ENCODE measurements around the gene TBC1D9B. TPM values are rescaled to one million over a fixed set of nuclear protein-coding genes. Genes with fewer than 3 reads are reported as not detected.
"Not testable (repeated sequence)": the region's sequence is repeated elsewhere in the genome, so short reads cannot be mapped to it uniquely, and the experiment has no call there.

Gene TBC1D9B
- polyA plus RNA-seq, 3 donors = 109 to 117 (median 111) TPM

DNA sequence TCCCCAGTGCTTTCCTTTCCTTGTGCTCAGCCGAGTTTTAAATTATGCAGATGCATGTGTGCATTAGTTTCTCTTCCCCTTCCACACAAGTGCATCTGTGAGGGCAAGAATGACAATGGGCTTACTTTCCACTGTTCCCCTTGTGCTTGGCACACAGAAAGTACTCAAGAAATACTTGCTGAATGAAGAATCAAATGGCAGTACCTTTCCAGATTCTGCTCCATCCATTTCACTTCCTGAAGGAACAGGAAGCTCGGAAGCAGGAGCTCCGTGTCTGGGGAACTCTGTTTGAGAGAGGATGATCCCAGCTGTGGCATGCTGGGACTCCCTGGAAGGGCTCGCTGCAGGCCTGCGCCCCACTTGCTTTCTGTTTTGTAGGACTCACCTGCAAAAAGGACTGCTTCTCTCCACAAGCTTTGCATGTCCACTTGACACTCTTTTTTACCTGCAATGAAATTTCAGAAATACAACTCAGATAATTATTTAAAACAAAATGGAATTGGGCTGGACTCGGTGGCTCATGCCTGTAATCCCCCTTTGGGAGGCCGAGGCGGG lies 54.6 kb downstream of the TBC1D9B start:
- DNase-seq = no peak

DNA sequence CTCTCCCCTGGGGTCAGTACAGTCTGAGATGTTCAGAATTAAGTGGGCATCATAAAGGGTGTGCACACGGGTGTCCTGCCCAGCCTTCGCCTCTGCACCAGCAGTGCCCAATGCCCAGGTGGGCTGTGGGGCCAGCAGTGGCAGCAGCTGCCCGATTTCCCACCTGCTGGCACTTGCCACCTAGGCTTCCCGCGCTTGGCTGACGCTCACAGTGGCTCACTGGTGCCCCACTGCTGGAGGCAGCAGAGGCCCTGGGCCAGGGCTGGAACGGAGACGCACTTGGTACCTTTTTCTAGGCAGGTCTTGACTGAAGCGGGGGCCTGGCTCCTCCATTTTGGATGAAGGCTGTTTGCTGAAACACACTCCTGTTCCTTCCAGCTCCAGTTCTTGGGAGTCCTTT lies 66.1 kb downstream of the TBC1D9B start:
- DNase-seq = no peak

DNA sequence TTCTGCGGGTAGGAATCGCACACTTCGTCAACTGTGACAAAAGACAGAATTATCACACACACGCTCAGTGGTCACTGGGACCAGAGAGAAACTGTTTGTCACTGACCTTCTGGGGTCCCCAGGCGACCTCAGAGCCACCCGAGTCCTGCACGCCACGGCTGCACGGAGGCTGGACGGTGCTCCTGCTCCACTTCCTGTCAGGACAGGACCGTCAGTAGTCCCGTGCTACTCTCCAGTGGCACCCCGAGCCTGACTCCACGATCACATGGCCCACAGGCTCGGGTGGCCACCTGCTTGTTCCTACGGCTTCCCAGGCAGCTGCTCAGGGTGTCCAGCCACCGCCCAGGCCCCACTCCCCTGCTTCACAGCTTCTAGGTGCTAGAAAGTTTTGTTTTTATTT lies 66.9 kb downstream of the TBC1D9B start:
- no peak for DNase-seq

GRCh38 chr5:179840321-179840720 lies 67.4 kb downstream of the TBC1D9B start:
- no peak for DNase-seq

DNA sequence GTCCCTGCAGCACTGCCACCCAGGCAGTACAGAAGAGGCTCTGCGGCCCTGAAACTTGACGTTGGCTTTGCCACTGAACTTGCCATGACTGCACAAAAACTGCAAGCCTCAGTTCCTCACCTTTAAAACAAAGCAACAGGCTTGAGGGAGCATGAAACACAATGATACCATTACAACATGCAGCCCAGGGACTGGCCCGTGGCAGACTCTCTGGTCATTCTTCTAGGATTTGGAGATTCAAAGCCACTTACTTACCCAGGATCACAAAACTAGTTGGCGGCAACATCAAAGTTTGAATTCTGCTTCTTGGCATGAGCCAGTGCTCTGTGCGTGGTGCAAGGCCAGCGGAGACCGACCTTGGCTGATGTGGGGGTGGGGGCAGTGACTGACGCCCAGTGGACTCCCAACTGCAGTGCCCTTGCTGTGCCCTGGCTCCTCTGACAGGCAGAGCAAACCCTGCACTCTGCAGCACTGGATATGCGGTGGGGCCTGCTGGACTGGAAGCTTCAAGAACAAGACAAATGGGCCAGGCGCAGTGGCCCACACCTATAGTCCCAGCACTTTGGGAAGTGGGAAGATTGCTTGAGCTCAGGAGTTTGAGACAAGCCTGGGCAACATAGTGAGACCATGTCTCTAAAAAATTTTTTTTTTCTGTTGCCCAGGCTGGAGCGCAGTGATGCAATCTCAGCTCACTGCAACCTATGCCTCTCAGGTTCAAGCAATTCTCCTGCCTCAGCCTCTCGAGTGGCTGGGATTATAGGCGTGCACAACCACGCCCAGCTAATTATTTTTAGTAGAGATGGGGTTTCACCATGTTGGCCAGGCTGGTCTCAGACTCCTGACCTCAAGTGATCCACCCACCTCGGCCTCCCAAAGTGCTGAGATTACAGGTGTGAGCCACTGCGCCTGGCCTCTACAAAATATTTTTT lies 68.1 kb downstream of the TBC1D9B start:
- DNase-seq = no peak

DNA sequence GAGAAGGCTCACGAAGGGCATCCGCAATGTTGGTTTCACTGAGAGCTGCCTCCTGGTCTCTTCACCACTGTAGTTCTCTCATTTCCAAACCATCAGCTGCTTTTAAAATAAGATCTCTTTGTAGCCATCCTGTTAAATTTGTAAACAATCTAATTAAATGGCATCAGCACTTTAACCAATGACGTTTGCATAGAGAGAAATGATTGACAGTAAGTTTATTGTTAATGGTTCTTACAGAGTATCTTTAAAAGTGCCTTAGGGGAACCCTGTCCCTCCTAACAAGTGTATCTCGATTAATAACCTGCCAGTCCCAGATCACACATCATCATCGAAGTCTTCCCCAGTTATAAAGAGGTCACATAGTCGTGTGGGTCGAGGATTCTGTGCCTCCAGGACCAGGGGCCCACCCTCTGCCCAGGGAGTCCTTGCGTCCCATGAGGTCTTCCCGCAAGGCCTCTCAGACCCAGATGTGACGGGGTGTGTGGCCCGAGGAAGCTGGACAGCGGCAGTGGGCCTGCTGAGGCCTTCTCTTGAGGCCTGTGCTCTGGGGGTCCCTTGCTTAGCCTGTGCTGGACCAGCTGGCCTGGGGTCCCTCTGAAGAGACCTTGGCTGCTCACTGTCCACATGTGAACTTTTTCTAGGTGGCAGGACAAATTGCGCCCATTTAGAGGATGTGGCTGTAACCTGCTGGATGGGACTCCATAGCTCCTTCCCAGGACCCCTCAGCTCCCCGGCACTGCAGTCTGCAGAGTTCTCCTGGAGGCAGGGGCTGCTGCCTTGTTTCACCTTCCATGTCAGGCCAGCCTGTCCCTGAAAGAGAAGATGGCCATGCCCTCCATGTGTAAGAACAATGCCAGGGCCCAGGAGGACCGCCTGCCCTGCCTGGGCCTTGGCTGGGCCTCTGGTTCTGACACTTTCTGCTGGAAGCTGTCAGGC lies 70.4 kb downstream of the TBC1D9B start:
- DNase-seq = no peak

GRCh38 chr5:179836225-179837019 lies 71.3 kb downstream of the TBC1D9B start:
- no peak for DNase-seq

GRCh38 chr5:179834871-179835270 lies 72.8 kb downstream of the TBC1D9B start:
- DNase-seq = not testable (repeated sequence)

- no peak for DNase-seq
Observed at GRCh38 chr5:179834120-179834519, 73.6 kb downstream of the TBC1D9B start.

- no peak for DNase-seq
Observed at GRCh38 chr5:179833709-179834070, 74.0 kb downstream of the TBC1D9B start.

DNA sequence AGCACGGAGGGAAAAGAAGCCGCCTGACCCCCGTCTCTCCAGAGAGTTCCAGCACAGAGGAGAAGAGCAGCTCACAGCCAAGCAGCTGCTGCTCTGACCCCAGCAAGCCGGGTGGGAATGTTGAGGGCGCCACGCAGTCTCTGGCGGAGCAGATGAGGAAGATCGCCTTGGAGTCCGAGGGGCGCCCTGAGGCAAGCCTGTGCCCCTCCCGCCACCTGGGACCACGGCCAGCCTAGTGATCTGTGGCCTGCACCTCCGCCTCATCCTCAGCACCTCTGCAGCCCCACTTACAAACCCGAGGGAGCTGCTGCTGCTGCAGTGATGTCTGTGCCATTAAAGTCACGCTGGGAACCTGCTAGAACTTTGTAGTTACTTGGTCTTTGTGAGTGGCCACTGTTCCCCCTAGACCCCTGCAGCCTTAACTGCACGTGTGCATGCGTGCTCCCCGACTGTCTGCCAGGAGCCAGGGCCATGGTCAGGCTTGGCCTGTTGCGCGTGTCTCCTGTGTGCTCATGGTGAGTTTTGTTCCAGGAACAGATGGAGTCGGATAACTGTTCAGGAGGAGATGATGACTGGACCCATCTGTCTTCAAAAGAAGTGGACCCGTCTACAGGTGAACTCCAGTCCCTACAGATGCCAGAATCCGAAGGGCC lies 74.5 kb downstream of the TBC1D9B start:
- no peak for DNase-seq

DNA sequence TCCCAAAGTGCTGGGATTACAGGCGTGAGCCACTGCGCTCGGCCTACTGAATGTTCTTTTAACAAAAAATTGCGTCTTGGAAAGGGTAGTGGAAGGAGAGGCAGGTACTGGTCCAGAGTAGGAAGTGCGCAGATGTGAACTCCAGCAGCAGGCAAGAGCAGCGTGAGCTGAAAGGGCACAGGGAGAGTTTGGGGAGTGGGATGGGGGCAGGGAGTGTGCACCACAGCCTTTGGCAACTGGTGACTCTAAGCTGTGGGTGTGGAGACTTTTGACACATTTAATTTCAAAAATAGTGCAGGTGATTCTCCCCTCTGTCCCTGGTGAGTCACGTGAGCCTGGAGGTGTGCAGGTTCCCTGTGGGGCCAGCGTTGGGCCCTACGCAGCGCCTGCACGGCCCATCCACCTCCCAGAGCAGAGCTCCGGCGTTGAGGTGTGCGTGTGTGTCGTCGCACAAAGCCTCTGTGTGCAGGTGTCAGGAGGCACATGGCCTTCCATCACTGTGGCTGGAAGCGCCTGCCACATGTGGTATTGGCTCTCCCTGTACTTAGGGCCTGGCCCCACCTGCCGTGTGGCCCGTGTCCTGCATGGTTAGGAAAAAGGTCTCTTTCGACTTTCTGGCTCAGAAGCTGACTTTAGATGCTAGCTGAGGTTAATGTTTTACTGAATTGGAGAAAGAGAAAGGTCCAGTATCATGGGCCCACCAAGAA lies 75.5 kb downstream of the TBC1D9B start:
- no peak for DNase-seq

- no peak for DNase-seq
Observed at GRCh38 chr5:179830818-179831468, 76.8 kb downstream of the TBC1D9B start.

DNA sequence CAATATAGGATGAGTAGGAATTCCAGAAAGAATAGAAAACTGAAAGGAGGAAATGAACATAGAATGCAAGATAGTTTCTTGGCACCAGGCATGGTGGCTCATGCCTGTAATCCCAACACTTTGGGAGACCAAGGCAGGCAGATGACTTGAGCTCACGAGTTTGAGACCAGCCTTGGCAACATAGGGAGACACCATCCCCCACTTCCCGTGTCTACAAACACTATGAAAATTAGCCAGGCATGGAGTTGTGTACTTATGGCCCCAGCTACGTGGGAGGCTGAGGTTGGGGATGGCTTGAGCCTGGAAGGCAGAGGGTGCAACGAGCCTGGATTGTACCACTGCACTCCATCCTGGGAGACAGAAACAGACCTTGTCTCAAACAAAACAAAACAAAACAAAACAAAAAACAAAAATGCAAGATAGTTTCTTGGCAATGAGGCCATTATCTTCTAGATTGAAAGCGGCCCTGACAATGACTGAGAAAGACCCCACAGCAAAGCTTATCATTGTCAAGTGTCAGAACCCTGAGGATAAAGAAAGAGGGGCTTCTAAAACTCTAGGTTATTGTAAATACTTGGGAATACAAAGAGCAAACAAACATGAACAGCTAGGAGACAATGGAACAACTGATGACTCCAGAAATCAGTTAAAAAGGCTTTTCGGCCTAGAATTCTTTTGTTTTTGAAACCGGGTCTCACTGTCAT lies 77.8 kb downstream of the TBC1D9B start:
- DNase-seq = no peak

- DNase-seq = no peak
Observed at GRCh38 chr5:179828756-179829421, 78.8 kb downstream of the TBC1D9B start.

DNA sequence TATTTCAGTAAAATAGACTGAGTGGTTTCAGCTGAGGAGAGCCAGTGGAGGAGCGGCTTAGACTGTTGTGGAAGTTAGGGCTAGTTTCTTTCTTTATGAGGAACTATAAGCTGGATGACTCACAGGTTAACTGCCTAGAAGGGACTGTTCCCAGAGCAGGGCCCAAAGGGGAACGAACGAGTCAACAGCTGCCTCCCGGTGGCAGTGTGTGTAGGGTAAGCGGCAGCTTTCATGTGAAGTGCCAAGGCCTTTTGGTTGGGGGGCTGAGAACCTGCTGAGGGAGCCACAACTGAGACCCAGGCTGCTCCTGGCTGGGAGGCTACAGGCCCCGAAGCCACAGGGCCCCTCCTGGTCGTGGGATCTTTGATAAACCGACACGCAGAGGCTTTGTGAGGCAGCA lies 80.0 kb downstream of the TBC1D9B start:
- DNase-seq = no peak

DNA sequence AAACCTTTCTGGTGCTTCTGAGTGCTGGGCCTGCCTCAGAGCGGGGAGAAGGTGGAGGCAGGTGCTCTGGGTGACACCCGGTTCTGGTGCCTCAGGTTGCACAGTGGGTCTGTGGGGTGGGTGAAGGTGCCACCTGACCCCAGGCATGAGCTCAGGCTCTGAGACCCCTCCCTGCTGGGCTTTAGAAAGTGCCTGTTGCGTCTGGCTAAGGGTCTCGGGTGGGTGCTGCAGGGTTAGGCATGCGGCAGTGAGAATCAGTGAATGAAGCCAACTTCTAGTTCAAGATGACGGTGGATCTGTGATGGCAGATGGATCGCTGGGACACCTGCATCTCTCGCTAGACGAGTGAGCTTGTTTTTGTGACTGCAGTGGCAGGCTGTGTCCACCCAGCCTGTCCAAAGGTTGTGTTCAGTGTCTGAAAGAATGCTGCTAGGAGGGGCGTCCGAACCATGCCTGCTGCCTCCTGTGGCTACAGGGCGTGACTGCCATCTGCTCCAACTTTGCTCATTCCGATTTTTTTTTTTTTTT lies 82.0 kb downstream of the TBC1D9B start:
- no peak for DNase-seq

GRCh38 chr5:179824745-179825112 lies 83.0 kb downstream of the TBC1D9B start:
- DNase-seq = no peak
